OCI-M2 (cell line): Measurements from ENCODE around the gene WDFY3.
"Not testable (repeated sequence)": the region's sequence is repeated elsewhere in the genome, so short reads cannot be mapped to it uniquely, and the experiment has no call there.

Source experiments
- DNase-seq: peaks from one replicate; lab custom pipeline; 2025; ENCODE audit not compliant: unreplicated experiment; lab: John Stamatoyannopoulos, UW

The WDFY3 gene

GRCh38 chr4:84857296-84857695, 109.2 kb downstream of the WDFY3 start:
- DNase-seq = no peak

GRCh38 chr4:84856468-84857049, 109.9 kb downstream of the WDFY3 start:
- DNase-seq = no peak

- no peak for DNase-seq
These were observed 110.7 kb downstream of the WDFY3 start for GRCh38 chr4:84855774-84856173.

- no peak for DNase-seq
These were observed 114.4 kb downstream of the WDFY3 start for GRCh38 chr4:84852081-84852480.

GRCh38 chr4:84849051-84849640, 117.3 kb downstream of the WDFY3 start:
- DNase-seq = no peak

- DNase-seq = no peak
These were observed 118.1 kb downstream of the WDFY3 start for GRCh38 chr4:84848432-84848831.

GRCh38 chr4:84847978-84848377, 118.5 kb downstream of the WDFY3 start:
- no peak for DNase-seq

GRCh38 chr4:84846985-84847384, 119.5 kb downstream of the WDFY3 start:
- no peak for DNase-seq

GRCh38 chr4:84841435-84841834, 125.1 kb downstream of the WDFY3 start:
- no peak for DNase-seq

- DNase-seq = no peak
These were observed 128.7 kb downstream of the WDFY3 start for GRCh38 chr4:84837751-84838150.

GRCh38 chr4:84829633-84830032, 136.9 kb downstream of the WDFY3 start:
- not testable (repeated sequence) for DNase-seq

- no peak for DNase-seq
These were observed 139.8 kb downstream of the WDFY3 start for GRCh38 chr4:84826681-84827080.

GRCh38 chr4:84825701-84826341, 140.7 kb downstream of the WDFY3 start:
- DNase-seq = no peak

GRCh38 chr4:84821064-84821463, 145.4 kb downstream of the WDFY3 start:
- DNase-seq = no peak

- no peak for DNase-seq
These were observed 152.3 kb downstream of the WDFY3 start for GRCh38 chr4:84814094-84814750.

- no peak for DNase-seq
These were observed 156.5 kb downstream of the WDFY3 start for GRCh38 chr4:84809946-84810345.

GRCh38 chr4:84808332-84808731, 158.2 kb downstream of the WDFY3 start:
- no peak for DNase-seq

GRCh38 chr4:84806541-84806940, 159.9 kb downstream of the WDFY3 start:
- DNase-seq = not testable (repeated sequence)

GRCh38 chr4:84804136-84804535, 162.4 kb downstream of the WDFY3 start:
- no peak for DNase-seq

- no peak for DNase-seq
These were observed 162.8 kb downstream of the WDFY3 start for GRCh38 chr4:84803720-84804119.

- DNase-seq = no peak
These were observed 163.4 kb downstream of the WDFY3 start for GRCh38 chr4:84803116-84803515.

- DNase-seq = no peak
These were observed 166.2 kb downstream of the WDFY3 start for GRCh38 chr4:84800256-84800655.
